Spinal cord (tissue), 10 donors: ENCODE measurements around the gene CDKN1A. TPM values are rescaled to one million over a fixed set of nuclear protein-coding genes. Genes with fewer than 3 reads are reported as not detected.

ENCODE experiments used
- DNase-seq, 6 donors: peaks; one replicate each; pipeline versions ENCODE4 v3.0.0 to v3.0.0-alpha.2; 2013 to 2015; ENCODE audit warnings: low spot score in 6 of 6, low read depth in 4 of 6
- H3K27ac ChIP-seq: one replicate; pipeline ENCODE4 v1.5.1; 2013; ENCODE audit warnings: low read depth, low read length, control low read depth
- H3K27me3 ChIP-seq: one replicate; pipeline ENCODE4 v1.6.1; 2013; ENCODE audit warnings: low read length; ENCODE audit not compliant: control insufficient read depth, insufficient read depth
- H3K36me3 ChIP-seq: one replicate; pipeline ENCODE4 v1.6.1; 2013; ENCODE audit warnings: low read length; ENCODE audit not compliant: control insufficient read depth, insufficient read depth
- H3K4me1 ChIP-seq: one replicate; pipeline ENCODE4 v1.6.1; 2013; ENCODE audit warnings: low read length; ENCODE audit not compliant: control insufficient read depth, insufficient read depth
- H3K4me3 ChIP-seq: one replicate; pipeline ENCODE4 v1.5.1; 2013; ENCODE audit warnings: low read depth, low read length, control low read depth
- H3K9me3 ChIP-seq: one replicate; pipeline ENCODE4 v1.6.1; 2013; ENCODE audit warnings: low read length; ENCODE audit not compliant: control insufficient read depth, insufficient read depth
- WGBS: methylation state at CpG from one replicate; pipeline ENCODE4 v1.1.5; 2013; ENCODE audit warnings: missing lambda C conversion rate; ENCODE audit not compliant: insufficient coverage; 5-methylcytosine and 5-hydroxymethylcytosine counted together
- polyA plus RNA-seq, 2 donors: library from polyadenylated mRNA; unstranded; fragments of 120-200 nt; gene quantifications; one replicate each; pipeline ENCODE4 v1.2.1, GENCODE V29; 2013; ENCODE audit not compliant: insufficient read length in 2 of 2
- total RNA-seq, 2 donors: library from RNA; depleted of rRNA in 1 of 2; stranded (reverse); fragments of 120-200 nt in 1 of 2; fragments of >200 nt in 1 of 2; gene quantifications; one replicate each; pipeline versions ENCODE4 v1.2.3 to v1.2.4, GENCODE V29; 2013 to 2014
- donor health status: healthy.

The CDKN1A gene
- total and polyA plus RNA-seq, 4 donors, result 9.1 to 10.6 (median 9.7) TPM

- no peak overlapping the region for H3K4me3 ChIP-seq
- H3K36me3 ChIP-seq, result no peaks in the 10 kb centered on the region
- peaks cover 32% of the 10 kb centered on the region for H3K4me1 ChIP-seq
- no peak overlapping the region for H3K27ac ChIP-seq
- no peaks in the 10 kb centered on the region for H3K9me3 ChIP-seq
- no peak for DNase-seq
- H3K27me3 ChIP-seq, result peaks cover 23% of the 10 kb centered on the region
- WGBS, result 71% methylated on average over 3 of the region's 4 CpGs
Measured at GRCh38 chr6:36676141-36677058, 2.1 kb upstream of the CDKN1A start.

- H3K4me3 ChIP-seq, result no peak overlapping the region
Measured at GRCh38 chr6:36677059-36677749, 1.3 kb upstream of the CDKN1A start.

DNA sequence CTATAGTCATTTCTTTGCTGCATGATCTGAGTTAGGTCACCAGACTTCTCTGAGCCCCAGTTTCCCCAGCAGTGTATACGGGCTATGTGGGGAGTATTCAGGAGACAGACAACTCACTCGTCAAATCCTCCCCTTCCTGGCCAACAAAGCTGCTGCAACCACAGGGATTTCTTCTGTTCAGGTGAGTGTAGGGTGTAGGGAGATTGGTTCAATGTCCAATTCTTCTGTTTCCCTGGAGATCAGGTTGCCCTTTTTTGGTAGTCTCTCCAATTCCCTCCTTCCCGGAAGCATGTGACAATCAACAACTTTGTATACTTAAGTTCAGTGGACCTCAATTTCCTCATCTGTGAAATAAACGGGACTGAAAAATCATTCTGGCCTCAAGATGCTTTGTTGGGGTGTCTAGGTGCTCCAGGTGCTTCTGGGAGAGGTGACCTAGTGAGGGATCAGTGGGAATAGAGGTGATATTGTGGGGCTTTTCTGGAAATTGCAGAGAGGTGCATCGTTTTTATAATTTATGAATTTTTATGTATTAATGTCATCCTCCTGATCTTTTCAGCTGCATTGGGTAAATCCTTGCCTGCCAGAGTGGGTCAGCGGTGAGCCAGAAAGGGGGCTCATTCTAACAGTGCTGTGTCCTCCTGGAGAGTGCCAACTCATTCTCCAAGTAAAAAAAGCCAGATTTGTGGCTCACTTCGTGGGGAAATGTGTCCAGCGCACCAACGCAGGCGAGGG is 594 bp upstream of the CDKN1A start:
- 17% methylated on average over 6 of the region's 10 CpGs for WGBS
- Histone ChIP-seq H3K4me1 (peaks cover 36% of the 10 kb centered on the region), H3K27me3 (peaks cover 32% of the 10 kb centered on the region), H3K36me3 (no peaks in the 10 kb centered on the region), H3K27ac (no peak overlapping the region), H3K4me3 (peak overlapping the region; percentile 16), H3K9me3 (no peaks in the 10 kb centered on the region)
- no peak for DNase-seq

More at GRCh38 chr6:36677059-36677749, 1.3 kb upstream of the CDKN1A start:
- DNase-seq, result no peak
- H3K27me3 ChIP-seq, result peaks cover 27% of the 10 kb centered on the region
- H3K9me3 ChIP-seq, result no peaks in the 10 kb centered on the region
- no peaks in the 10 kb centered on the region for H3K36me3 ChIP-seq
- 64% methylated on average over 4 of the region's 7 CpGs for WGBS
- peaks cover 32% of the 10 kb centered on the region for H3K4me1 ChIP-seq
- no peak overlapping the region for H3K27ac ChIP-seq

DNA sequence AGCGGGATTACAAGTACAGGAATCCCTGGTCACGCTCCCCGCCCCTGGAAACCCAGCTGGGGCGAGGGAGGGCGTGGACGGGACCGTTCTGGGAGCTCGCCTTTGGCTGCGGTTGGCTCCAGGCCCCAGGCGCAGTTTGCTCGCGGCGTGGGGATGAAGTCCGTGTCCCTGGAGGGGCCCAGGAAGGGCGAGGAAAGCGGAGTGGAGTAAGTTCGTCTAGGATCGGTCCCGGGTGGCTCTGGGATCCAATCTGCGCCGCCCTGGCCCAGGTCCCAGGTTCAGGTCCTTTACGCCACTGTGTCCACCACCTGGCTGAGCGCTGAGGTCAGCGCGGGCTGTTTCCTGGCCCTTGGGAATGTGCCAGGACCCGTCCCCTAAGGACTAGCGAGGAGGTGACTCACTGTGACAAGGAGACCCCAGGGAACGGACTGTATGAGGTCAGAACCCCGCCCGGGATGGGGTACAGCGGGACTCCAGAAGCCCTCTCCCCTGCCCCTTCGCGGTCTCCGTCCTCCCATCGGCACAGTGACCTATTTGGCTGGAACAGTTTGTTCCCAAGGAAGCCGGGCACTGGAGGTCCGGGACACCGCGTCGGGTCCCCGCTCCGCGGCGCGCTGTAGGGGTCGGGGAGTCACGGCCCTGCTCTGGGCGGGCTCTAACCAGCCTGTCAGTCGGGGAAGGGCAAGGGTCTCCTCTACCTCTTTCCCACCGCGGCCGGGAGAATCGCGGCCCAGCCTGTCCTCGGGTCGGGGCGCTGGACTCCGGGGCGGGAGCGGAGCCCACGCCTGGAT is 724 bp downstream of the CDKN1A start:
- Histone ChIP-seq H3K27me3 (peaks cover 34% of the 10 kb centered on the region), H3K4me1 (peaks cover 36% of the 10 kb centered on the region), H3K27ac (no peak overlapping the region), H3K9me3 (no peaks in the 10 kb centered on the region), H3K36me3 (peaks cover 3% of the 10 kb centered on the region), H3K4me3 (peak overlapping the region; percentile 64)
- under 1% methylated on average over 48 of the region's 61 CpGs for WGBS
- peak in 1 of 6 donors; percentile 44 for DNase-seq

- H3K9me3 ChIP-seq, result no peaks in the 10 kb centered on the region
- no peak overlapping the region for H3K27ac ChIP-seq
- H3K4me1 ChIP-seq, result peaks cover 30% of the 10 kb centered on the region
- WGBS, result 60% methylated on average over 5 of the region's 11 CpGs
- H3K27me3 ChIP-seq, result peaks cover 31% of the 10 kb centered on the region
- no peak for DNase-seq
- no peak overlapping the region for H3K4me3 ChIP-seq
- H3K36me3 ChIP-seq, result peaks cover 9% of the 10 kb centered on the region
Measured at GRCh38 chr6:36682328-36683144, 4.0 kb downstream of the CDKN1A start.

DNA sequence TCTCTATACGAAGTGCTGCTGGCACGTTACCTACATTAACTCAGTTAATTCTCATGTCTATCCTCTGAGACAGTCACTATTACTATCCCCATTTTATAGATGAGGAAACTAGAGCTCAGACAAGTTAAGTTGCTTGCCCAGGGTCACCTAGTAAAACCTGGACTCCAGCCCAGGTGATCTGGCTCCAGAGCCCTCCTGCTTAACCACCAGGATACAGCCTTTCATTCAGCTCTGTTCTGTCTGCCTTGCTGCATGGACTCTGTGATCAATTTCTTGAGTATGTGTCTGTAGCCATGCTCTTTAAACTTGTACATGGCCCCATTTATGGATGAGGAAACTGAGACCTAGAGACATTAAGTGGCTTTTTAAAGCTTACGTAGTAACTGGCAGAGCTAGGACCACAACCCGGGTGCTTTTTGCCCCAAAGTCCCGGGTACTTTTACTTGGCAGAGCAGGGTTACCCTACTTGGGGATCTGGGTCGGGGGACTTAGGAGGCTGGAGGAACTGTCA is 4.7 kb downstream of the CDKN1A start:
- peaks cover 31% of the 10 kb centered on the region for H3K27me3 ChIP-seq
- no peak for DNase-seq
- no peaks in the 10 kb centered on the region for H3K9me3 ChIP-seq
- H3K27ac ChIP-seq, result no peak overlapping the region
- peaks cover 9% of the 10 kb centered on the region for H3K36me3 ChIP-seq
- 79% methylated on average over 4 of the region's 6 CpGs for WGBS
- no peak overlapping the region for H3K4me3 ChIP-seq
- H3K4me1 ChIP-seq, result peaks cover 27% of the 10 kb centered on the region

DNA sequence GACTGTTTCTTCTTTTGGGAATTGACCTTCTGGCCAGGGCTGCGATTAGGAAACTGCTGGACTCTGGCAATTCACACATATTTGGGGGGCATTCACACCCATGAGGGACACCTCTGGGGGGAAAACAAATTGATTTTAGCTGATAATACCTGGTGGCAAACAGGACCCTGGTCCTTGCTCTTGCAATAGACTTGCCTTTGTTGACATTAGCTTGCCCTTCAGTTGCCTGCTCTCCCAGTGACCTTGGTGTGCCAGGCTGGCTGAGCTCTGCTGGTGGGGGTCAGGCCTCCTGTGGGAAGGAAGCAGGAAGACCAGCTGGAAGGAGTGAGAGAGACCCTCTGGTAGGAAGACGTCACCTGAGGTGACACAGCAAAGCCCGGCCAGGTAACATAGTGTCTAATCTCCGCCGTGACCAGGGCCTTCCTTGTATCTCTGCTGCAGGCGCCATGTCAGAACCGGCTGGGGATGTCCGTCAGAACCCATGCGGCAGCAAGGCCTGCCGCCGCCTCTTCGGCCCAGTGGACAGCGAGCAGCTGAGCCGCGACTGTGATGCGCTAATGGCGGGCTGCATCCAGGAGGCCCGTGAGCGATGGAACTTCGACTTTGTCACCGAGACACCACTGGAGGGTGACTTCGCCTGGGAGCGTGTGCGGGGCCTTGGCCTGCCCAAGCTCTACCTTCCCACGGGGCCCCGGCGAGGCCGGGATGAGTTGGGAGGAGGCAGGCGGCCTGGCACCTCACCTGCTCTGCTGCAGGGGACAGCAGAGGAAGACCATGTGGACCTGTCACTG is 5.3 kb downstream of the CDKN1A start:
- no peak overlapping the region for H3K4me3 ChIP-seq
- no peak overlapping the region for H3K27ac ChIP-seq
- no peaks in the 10 kb centered on the region for H3K9me3 ChIP-seq
- DNase-seq, result no peak
- H3K4me1 ChIP-seq, result peaks cover 21% of the 10 kb centered on the region
- peaks cover 9% of the 10 kb centered on the region for H3K36me3 ChIP-seq
- WGBS, result 94% methylated on average over 29 of the region's 29 CpGs
- H3K27me3 ChIP-seq, result peaks cover 28% of the 10 kb centered on the region

GRCh38 chr6:36684447-36684812 is 5.9 kb downstream of the CDKN1A start:
- 92% methylated on average over 6 of the region's 6 CpGs for WGBS
- peaks cover 15% of the 10 kb centered on the region for H3K4me1 ChIP-seq
- H3K4me3 ChIP-seq, result no peak overlapping the region
- H3K27me3 ChIP-seq, result peaks cover 23% of the 10 kb centered on the region
- peaks cover 9% of the 10 kb centered on the region for H3K36me3 ChIP-seq
- no peaks in the 10 kb centered on the region for H3K9me3 ChIP-seq
- H3K27ac ChIP-seq, result no peak overlapping the region
- no peak for DNase-seq
